GM21526 (cell line): ENCODE measurements around the gene MTMR6.
A peak's percentile ranks its signal among the peaks of the same experiment; 100 is the strongest.

Experiments used
- ATAC-seq: cut with Tn5 transposase; IDR thresholded peaks from one replicate; pipeline ENCODE4 v1.9.1; 2021; ENCODE audit warnings: moderate library complexity; ENCODE audit not compliant: unreplicated experiment, low FRiP score

The MTMR6 gene

GRCh38 chr13:25281193-25281934 lies 5.9 kb downstream of the MTMR6 start:
- peak; percentile 50 for ATAC-seq

- no peak for ATAC-seq
These were observed 6.9 kb downstream of the MTMR6 start for GRCh38 chr13:25280396-25280795.

- ATAC-seq = no peak
These were observed 10.5 kb downstream of the MTMR6 start for GRCh38 chr13:25276748-25277147.

GRCh38 chr13:25268561-25268960 lies 18.7 kb downstream of the MTMR6 start:
- no peak for ATAC-seq

- no peak for ATAC-seq
These were observed 19.6 kb downstream of the MTMR6 start for GRCh38 chr13:25267715-25268114.

- no peak for ATAC-seq
These were observed 20.6 kb downstream of the MTMR6 start for GRCh38 chr13:25266706-25267105.

GRCh38 chr13:25262261-25262660 lies 25.0 kb downstream of the MTMR6 start:
- no peak for ATAC-seq

- ATAC-seq = no peak
These were observed 33.6 kb downstream of the MTMR6 start for GRCh38 chr13:25253702-25254101.

- ATAC-seq = no peak
These were observed 34.5 kb downstream of the MTMR6 start for GRCh38 chr13:25252752-25253151.

- ATAC-seq = no peak
These were observed 35.1 kb downstream of the MTMR6 start for GRCh38 chr13:25252225-25252624.

GRCh38 chr13:25249001-25249543 lies 38.2 kb downstream of the MTMR6 start:
- peak; percentile 61 for ATAC-seq

GRCh38 chr13:25248071-25248470 lies 39.2 kb downstream of the MTMR6 start:
- no peak for ATAC-seq

GRCh38 chr13:25247360-25247759 lies 39.9 kb downstream of the MTMR6 start:
- no peak for ATAC-seq

- no peak for ATAC-seq
These were observed 43.2 kb downstream of the MTMR6 start for GRCh38 chr13:25244123-25244522.

- no peak for ATAC-seq
These were observed 44.3 kb downstream of the MTMR6 start for GRCh38 chr13:25242956-25243355.

GRCh38 chr13:25241007-25241406 lies 46.3 kb downstream of the MTMR6 start:
- ATAC-seq = no peak

GRCh38 chr13:25237083-25237482 lies 50.2 kb downstream of the MTMR6 start:
- no peak for ATAC-seq

GRCh38 chr13:25233861-25234260 lies 53.4 kb downstream of the MTMR6 start:
- ATAC-seq = no peak

GRCh38 chr13:25232937-25233515 lies 54.3 kb downstream of the MTMR6 start:
- no peak for ATAC-seq

- ATAC-seq = no peak
These were observed 55.8 kb downstream of the MTMR6 start for GRCh38 chr13:25231517-25231916.

- ATAC-seq = no peak
These were observed 59.6 kb downstream of the MTMR6 start for GRCh38 chr13:25227690-25228089.

- ATAC-seq = no peak
These were observed 61.3 kb downstream of the MTMR6 start for GRCh38 chr13:25225970-25226369.
